Stimulated activated CD4-positive, alpha-beta T cell treated with anti-CD3 and anti-CD28 coated beads, Interleukin-15, amount 100 ng/mL, for 24 hours (primary cell): ENCODE results near the gene ATP11A.

Experiments used
- DNase-seq: peaks from one replicate; pipeline ENCODE4 v3.0.0-alpha.2; 2020

The ATP11A gene

DNA sequence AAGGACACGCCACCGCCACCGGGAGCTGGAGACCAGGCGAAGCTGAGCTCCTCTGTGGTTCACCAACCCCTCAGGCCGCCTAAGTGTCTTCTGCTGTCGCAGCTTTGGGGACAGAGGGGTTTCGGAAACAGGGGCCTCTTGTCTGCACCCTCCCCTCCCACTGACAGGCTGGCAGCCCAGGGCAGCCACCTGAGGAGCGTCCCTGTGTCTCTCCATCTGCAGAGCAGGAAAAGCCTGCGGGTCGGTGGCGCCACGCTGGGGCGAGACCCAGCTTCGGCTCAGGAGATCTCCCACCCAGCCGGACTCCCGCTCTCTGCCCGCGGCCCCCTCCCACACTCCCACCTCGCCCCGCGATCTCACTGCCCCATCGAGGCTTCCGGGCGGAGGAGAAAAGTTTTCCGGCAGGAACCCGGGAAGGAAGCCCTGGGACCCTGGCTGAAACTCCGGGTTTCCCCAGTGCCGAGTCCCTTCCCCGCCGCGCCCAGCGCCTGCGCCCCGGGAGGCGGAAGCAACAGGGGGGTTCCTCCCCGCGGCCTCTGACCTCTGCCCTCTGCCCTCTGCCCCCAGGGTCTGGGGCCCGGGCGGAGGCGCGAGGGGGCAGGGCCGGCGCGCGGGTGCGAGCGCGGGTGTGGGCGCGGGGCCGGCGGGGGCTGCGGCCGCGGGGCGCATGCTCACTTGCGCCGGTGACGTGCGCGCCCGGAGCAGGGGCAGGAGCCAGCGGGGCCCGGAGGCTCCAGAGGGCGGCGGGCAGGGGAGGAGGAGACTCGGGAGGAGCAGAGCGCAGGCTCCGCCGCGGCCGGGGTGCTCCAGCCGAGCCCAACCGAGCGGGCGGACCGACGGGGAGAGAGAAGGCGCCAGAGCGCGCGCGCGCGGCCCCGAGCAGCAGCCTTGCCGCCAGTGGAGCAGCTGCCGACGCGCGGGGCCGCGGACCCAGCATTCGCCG is at the start of gene ATP11A:
TSS of gene ATP11A (plus strand) at position 736 of the 943 bp plus-strand sequence. CDS start 379 bp downstream, outside the sequence.
- peak; percentile 89 for DNase-seq

DNA sequence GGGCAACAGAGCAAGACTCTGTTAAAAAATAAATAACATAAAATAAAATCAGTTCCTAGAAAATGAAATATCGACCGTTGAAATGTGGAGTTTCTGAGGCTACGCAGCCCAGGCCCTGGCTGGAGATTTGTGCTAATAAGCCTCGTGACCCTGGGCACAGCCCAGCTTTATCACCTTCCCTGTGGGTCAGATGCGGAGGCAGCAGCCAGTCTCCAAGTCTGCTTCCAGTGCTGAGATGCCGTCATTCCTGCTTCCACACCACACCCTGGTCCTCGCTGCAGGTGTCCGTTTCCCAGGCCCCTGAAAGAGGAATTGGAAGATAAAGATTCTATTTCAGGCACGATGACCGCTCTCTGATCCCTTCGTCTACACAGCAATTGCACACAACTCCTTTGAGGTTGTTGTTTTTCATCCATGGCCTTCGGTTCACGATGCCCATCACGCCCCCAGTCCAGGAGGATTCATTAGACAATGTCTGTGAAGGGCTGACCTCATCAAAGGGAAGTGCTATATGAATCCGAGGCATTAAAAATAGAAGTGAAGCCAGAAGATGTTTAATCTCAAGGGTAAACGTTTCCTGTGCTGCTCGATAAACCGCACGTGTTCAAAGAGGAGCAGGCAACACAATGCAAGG is 48.3 kb upstream of the ATP11A start:
- no peak for DNase-seq

DNA sequence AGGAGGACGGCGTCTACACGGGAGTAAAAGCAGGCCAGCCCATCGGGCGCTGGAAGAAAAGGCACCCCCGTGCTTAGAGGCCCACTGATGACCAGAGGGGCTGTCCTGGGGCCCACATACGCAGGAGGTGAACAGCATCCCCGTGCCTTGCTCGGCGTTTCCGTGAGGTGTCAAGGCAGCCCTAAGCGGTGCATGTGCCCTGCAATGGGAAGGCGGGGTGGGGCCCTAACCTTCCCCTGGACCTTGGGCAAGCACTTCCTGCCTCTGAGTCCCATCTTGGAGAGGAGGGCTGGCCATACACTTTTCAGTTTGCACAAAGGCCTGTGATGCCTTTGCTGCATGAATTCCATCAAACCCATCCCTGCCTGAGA is 47.8 kb upstream of the ATP11A start:
- no peak for DNase-seq

DNA sequence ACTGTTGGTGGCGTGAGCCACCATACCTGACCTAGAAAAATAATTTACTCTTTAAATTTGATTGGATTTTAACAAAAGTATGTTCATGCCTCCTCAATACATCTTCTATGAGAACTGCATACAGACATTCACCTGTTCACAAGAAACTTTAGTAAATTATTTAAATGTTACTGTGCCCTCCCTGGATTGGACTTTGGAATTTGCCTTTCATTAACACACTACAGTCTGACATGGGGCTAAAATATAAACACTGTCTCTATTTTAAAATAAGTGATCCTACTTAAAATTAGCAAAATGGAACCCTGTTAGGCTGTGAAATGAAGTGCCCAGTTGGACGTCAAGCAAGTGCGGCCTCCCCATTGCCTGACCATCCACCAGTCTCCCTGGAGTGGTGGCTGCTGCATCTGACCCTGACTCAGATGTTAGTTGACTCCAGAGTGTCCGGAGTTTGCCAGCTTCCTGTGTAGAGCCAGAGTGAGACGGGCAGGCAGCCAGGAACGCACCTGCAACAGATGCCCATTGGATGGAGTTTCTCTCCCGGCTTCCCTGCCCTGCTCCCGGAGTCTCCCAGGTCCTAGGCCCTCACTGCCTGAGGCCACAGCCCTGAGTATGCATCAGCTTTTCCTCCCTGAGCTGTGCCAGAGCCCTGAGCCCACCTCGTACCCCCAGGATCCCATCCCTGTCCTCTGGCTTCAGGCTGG is 45.9 kb upstream of the ATP11A start:
- no peak for DNase-seq

DNA sequence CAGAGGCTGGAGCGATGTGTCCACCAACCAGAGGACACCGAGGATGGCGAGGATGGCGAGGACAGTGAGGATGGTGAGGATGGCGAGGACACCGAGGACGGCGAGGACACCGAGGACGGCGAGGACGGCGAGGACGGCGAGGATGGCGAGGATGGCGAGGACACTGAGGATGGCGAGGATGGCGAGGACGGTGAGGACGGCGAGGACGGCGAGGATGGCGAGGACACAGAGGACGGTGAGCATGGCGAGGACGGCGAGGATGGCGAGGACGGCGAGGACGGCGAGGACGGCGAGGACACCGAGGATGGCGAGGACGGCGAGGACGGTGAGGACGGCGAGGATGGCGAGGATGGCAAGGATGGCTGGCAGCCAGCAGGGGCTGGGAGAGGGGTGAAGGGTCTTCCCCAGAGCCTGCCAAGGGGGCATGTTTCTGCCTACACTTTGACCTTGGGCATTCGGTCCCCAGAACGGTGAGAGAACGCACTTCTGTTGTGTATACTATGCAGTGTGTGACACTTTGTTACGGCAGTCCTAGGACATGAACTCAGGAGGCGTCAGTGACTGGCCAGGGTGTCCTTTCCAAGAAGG is 44.4 kb upstream of the ATP11A start:
- no peak for DNase-seq

DNA sequence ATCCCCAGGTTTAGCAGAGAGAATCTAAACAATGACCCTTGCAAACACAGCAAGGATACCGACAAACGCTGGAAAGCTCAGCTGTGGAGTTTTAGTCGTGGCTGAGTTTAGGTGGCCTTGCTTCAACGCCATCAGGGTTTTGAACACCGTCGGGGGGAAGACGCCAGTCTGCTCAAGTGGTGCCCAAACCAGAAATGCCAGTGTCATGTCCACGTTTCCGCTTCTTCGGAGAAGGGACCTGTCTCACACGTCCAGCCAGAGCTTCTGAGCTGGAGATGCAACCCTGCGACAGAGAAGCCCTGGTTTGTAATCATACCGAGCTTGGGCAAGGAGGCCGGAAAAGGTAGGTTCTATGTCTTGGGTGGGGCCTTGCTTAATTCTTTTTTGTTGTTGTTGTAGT is 42.6 kb upstream of the ATP11A start:
- no peak for DNase-seq

DNA sequence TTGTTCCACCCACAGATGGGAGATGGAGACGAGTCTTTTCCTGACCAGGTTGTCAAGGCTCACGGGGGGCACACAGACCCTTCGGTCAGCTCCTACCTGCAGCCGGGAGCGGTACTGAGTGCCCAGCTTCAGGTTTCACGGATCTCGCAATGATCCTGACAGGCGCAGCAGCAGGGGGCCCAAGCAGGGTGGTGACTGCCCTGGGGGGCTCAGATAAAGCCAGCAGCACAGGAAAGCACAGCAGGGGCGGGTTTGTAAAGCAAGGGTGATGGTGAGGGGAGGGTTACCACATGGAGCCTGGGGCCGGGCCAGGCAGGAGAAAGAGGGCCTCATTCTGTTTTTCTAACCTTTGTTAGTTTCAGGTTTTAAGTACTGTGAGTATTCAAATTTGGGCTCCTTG is 41.7 kb upstream of the ATP11A start:
- DNase-seq = no peak

DNA sequence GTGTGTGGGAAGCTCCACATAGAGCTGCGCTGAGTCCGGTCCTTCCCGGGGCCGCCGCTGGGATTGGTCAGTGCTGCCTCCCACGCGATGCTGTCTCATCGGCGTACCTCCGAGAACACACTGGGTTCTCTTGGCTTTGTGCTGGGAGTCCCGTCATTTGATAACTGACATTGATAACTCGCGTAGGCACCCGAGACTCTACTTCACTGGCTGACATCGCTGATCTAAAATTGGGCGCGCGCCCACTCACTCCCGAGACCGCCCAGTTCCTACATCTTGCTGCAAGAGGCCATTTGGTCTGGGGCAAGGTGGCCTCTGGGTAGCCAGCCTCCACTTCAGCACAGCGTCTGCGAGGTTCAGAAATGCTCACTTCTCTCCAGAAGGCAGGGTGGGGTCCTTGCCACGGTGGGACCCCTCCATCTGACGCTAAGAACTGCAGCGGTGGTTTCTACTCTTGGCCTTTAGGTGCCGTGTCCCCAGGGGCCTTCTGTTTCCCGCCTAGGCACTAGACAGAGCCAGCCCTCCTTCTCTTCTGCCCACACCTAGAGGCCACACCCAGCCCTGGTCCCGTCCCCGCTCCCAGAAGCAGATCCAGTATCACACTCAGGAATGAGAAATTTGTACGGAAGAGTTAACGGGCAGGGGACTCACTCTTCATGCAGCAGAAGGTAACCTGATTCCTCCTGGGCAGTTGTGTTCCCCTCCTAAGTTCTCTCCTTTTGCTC is 40.7 kb upstream of the ATP11A start:
- DNase-seq = no peak

DNA sequence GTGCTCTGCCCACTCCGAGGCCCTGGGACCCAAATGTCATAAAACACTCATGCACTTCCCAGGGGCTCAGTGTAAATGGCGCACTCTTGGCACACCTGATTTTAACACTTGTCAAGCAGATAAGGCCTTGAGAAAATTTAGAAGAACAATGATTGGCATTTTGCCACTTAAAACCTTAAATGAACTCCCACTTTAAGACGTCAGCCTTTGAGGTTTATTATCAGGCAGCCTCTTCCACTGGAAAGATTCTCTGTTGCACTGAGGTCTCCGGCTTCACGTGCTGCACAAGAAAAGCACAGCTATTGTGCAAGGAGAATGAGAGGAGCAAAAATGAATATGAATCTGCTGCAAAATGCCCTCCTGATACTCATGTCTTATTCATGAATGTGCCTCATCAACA is 38.5 kb upstream of the ATP11A start:
- no peak for DNase-seq

DNA sequence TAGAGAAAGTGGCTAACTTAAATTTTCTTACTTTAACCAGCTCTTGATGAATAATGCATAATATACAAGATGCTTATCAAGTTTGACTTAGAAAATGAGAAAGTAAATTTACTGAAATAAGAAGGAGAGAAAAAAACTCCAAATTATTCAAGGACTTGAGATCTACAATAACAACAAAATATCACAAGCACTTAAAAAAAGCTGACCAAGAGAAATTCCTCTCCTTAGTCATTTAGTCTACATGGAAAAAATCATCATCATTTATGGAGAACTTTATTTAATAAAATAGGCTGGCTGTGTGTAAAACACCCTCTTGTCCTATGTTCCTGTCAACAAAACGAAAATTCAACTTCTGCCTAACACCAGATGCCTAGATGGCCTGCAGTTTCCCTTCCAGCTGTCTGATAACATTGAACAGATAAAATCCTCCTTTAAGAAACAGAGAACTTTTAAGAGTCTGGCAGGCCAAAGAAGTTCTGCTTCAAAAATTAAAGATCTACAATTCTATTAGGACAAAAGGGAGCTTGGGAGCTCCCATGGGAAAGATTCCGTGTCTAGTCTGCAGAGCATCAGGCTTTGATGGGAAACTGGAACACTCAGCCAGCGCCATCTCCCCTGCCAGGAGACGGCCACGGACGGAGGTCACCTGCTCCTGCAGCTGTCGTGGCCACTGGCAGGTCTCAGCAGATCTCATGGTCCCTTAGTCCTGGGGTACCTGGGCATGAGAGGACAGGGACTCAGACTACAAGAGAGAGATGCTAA is 37.9 kb upstream of the ATP11A start:
- DNase-seq = no peak

DNA sequence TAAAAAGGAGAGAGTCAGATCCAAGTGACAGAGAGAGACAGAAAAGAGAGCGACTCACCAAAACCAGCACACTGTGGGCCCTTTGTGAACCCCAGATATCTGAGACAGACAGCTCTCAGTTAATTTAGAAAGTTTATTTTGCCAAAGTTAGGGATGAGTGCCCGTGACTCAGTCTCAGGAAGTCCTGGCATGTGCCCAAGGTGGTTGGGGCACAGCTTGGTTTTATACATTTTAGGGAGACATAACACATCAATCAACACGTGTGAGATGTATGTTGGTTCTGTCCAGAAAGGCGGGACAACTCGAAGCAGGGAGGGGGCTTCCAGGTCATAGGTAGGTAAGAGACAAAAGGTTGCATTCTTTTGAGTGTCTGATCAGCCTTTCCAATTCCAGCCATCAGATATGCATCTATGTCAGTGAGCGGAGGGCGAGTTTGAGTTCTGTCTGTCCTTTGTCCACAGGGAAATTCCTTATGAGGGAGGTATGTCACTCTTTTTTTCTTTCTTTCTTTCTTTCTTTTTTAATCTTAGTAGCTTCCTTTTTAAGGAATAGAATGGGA is 37.2 kb upstream of the ATP11A start:
- no peak for DNase-seq

DNA sequence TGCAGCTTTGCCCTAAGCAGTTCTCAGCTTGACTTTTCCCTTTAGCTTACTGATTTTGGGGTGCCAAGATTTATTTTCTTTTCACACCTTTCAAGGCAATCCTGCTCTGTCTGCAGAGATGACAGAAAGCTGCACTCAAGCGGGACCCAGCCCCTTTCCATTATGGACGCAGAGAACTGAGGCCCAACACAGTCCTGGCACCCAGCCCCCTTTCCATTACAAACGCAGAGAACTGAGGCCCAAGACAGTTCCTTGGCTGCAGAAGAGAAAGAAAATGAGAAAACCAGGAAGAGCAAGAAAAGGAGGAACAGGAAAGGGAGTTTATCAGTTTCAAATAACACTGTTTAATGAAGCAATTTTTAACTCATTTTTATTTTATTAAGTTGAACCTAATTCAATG is 36.8 kb upstream of the ATP11A start:
- no peak for DNase-seq

DNA sequence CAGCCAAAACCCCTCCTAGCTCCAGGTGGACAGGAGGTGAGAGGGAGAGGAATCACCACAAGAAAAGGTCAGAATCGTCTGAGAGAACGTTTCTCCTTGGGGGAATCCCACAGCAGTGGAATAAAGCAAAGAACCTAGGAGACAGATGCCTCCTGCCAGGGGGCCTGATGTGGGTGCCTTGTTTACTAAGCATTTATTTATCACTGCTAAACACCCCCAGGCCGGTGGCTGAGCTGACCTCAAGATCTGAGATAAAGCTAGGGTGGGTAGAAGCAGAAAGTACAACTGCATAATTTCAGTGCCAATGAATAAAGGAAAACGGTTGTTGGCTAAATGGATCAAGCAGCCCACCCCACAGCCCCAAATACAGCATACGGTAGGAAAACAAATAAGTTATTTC is 33.9 kb upstream of the ATP11A start:
- no peak for DNase-seq

DNA sequence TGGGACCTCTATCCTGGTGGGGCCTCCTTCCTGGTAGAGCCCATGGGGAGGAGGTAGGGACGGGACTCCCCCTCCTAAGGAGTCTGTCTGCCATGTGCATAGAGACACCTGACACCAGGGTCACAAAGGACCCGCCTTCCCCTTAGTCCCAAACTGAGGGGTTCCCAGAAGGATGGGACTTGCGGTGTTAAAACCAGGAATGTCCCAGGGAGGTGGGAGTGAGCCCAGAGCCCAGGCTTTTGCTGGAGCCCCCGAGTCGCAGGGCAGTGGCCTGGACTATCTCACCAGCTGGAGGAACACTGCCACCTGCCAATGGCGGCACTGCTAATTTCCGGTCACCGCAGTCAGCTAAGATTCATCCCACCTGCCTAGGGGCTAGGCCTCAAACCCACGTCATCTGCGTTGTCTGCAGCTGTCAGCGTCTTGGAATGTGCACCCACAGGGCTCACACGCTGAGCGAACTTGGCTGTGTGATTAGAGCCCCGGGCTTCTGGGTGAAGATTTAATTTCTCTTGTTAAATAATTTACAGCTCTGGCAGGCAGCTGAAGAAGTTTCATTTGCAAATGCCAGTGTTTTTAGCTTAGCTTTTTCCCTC is 31.9 kb upstream of the ATP11A start:
- DNase-seq = no peak

DNA sequence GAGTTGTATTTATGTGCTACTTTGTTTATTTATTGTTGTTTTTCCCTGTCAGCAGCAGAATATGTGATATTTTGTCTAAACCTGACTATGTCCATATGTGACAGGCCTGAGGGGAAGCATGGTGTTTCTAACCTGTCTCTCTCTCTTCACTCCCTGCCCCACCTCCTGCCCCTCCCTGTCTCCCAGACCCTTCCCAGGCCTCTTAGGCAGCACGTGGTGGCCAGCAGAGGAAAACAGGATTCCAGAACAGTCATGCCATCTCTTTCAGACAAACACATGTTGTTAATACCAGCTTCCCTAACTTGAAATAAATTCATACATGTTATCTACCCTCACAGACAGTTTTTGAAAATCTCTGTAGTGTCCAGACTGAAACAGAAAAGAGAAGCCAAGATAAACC is 31.0 kb upstream of the ATP11A start:
- DNase-seq = no peak

DNA sequence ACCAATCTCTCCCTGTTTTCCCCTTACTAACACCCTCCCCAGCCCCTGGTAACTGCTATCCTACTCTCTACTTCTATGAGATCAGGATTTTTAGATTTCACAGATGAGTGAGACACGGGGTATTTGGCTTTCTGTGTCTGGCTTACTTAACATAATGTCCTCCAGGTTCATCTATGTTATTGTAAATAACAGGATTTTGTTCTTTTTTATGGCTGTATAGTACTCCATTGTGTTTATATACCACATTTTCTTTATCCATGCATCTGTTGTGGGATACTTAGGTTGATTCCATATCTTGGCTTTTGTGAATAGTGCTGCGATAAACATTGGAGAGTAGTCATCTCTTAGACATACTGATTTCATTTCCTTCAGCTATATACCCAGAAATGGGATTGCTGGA is 28.5 kb upstream of the ATP11A start:
- DNase-seq = no peak

DNA sequence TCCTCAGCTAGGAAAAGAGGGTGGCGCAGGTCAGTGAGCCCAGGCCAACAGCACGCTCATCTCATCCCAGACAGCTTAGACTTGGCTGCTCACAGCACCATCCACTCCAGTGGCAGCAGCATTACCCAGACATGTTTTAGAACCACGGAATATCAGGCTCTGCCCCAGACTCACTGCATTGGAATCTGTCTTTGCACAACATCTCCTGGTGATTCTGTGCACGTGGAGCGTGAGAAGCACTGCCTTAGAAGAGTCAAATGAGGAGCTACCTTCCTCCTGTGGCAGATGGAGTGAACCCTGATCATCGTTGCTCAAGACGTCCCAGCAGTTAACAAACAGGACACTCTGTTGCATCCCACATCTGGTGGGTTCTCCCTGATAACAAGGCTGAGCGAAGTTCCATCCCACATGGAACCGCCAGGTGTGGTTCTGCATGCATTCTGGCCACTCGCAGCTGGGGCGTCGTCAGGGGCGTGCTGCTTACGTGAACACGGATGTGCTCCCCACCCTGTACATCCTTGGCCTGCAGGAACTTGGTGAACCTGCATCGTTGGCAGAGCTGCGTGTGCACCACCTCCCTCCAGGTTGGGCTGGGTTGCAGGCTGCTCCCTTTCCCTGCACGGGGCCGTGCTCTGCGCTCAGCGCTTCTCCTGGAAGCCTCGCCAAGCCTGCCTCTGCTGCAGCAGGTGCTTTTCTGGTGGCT is 25.2 kb upstream of the ATP11A start:
- DNase-seq = no peak

DNA sequence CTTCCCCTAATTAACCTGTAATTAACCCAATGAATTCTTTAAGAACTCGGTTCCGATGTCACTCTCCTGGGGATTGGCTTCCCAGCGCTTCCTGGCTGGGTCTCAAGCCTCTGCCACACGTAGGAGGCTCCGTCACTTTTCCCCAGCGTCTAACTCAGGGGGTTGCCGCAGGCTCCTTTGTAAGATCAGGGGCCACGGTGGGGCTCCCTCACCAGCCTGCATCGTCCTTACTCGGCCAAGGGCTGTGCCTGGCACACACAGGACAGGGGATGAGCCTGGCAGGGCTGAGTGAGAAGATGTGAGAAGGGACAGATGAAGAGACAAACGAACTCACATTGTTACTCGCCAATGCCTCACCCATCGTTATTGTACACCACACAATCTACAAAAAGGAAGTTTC is 20.9 kb upstream of the ATP11A start:
- no peak for DNase-seq

DNA sequence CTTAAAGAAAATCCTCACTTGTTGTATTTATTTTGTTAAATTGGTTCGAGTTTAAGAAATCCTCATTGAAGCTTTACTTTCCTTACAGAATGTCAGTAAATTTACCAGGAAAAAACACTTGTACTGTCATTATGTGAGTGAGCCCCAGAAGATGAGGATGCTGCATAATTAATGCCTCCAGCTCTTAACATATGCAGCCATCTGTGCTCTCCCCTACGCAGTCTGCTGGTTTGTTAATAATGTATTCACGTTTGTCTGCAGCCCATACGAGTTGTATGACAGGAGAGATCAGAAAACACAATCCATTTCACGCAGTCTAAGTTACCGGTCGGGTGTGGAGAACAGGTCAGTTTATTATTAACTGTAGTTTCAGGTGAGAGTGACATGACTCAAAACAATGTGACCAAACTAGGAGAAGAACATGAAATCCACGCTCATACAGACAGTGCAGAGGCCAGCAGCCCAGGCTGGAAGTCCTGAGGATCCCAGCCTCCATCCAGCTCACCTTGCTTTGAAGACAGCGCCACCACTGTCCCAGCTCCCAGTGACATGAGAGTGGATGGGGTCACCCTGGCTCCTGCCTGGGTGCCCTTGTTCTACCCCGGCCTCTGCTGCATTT is 19.8 kb upstream of the ATP11A start:
- DNase-seq = no peak

DNA sequence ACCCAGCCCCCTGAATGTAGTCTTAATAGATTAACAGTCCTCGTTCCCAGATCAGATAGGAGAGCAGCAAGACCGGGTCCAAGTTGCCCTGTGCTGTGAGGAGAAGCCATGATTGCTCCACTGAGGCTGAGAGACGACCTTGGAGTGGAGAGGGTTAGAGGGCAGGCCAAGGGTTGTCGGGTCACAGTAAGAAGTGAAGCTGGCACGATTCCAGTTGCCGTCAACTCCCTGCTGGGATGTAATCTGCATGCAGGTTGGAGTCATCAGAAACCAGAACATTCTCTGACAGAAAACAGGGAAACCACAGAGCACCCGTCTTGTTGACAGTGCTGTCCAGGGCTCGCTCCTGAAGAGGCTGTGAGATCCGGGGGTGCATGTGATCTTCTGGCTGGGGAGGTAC is 19.0 kb upstream of the ATP11A start:
- DNase-seq = no peak
